Liver (tissue), 3 donors: Measurements from ENCODE around the gene SLC24A4.

ENCODE experiments used
- ATF3 ChIP-seq: IDR thresholded peaks from 2 replicates; pipeline ENCODE4 v1.6.1; 2016; ENCODE audit warnings: antibody characterized with exemption
- EGR1 ChIP-seq, 2 donors: IDR thresholded peaks; 2 replicates each; pipeline ENCODE4 v1.6.1; 2016 to 2018; ENCODE audit warnings: antibody characterized with exemption in 2 of 2, low read depth in 2 of 2
- FOXA1 ChIP-seq: IDR thresholded peaks from 2 replicates; pipeline ENCODE4 v1.6.1; 2016; ENCODE audit warnings: antibody characterized with exemption
- SP1 ChIP-seq: IDR thresholded peaks from 2 replicates; pipeline ENCODE4 v1.6.1; 2018; ENCODE audit warnings: antibody characterized with exemption, mild to moderate bottlenecking
- TAF1 ChIP-seq: conservative IDR thresholded peaks from 2 replicates; pipeline ENCODE4 v1.6.1; 2016; ENCODE audit warnings: antibody characterized with exemption, mild to moderate bottlenecking
- ZBTB33 ChIP-seq: IDR thresholded peaks from 2 replicates; pipeline ENCODE4 v1.6.1; 2016; ENCODE audit warnings: antibody characterized with exemption
- TF ChIP-seq, protein P1 (sequence below): fragments of 150-350 bp; IDR thresholded peaks from 2 replicates; pipeline ENCODE4 v1.5.1; 2017; ENCODE audit warnings: improper control_type of control experiment, low read depth, low read length; ENCODE audit not compliant: missing input control
- TF ChIP-seq, protein P2 (sequence below): IDR thresholded peaks from 2 replicates; pipeline ENCODE4 v1.6.1; 2016; ENCODE audit warnings: antibody characterized with exemption, mild to moderate bottlenecking
- donor health status: healthy.
- donor health status: healthy.

GRCh38 chr14:92448786-92449185, 125.8 kb downstream of the SLC24A4 start:
- TF ChIP-seq, protein P1, sequence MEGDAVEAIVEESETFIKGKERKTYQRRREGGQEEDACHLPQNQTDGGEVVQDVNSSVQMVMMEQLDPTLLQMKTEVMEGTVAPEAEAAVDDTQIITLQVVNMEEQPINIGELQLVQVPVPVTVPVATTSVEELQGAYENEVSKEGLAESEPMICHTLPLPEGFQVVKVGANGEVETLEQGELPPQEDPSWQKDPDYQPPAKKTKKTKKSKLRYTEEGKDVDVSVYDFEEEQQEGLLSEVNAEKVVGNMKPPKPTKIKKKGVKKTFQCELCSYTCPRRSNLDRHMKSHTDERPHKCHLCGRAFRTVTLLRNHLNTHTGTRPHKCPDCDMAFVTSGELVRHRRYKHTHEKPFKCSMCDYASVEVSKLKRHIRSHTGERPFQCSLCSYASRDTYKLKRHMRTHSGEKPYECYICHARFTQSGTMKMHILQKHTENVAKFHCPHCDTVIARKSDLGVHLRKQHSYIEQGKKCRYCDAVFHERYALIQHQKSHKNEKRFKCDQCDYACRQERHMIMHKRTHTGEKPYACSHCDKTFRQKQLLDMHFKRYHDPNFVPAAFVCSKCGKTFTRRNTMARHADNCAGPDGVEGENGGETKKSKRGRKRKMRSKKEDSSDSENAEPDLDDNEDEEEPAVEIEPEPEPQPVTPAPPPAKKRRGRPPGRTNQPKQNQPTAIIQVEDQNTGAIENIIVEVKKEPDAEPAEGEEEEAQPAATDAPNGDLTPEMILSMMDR: no peak
- TF ChIP-seq, protein P2, sequence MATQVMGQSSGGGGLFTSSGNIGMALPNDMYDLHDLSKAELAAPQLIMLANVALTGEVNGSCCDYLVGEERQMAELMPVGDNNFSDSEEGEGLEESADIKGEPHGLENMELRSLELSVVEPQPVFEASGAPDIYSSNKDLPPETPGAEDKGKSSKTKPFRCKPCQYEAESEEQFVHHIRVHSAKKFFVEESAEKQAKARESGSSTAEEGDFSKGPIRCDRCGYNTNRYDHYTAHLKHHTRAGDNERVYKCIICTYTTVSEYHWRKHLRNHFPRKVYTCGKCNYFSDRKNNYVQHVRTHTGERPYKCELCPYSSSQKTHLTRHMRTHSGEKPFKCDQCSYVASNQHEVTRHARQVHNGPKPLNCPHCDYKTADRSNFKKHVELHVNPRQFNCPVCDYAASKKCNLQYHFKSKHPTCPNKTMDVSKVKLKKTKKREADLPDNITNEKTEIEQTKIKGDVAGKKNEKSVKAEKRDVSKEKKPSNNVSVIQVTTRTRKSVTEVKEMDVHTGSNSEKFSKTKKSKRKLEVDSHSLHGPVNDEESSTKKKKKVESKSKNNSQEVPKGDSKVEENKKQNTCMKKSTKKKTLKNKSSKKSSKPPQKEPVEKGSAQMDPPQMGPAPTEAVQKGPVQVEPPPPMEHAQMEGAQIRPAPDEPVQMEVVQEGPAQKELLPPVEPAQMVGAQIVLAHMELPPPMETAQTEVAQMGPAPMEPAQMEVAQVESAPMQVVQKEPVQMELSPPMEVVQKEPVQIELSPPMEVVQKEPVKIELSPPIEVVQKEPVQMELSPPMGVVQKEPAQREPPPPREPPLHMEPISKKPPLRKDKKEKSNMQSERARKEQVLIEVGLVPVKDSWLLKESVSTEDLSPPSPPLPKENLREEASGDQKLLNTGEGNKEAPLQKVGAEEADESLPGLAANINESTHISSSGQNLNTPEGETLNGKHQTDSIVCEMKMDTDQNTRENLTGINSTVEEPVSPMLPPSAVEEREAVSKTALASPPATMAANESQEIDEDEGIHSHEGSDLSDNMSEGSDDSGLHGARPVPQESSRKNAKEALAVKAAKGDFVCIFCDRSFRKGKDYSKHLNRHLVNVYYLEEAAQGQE: no peak
- TF ChIP-seq TAF1 (no peak), ZBTB33 (no peak), SP1 (no peak), FOXA1 (no peak), EGR1 (IDR thresholded peaks at IDR 0.05; ENCODE audit: low read depth in 2 of 2) (no peak), ATF3 (no peak)
